GM23338 (cell line): ENCODE results near the gene PACS2. TPM values are rescaled to one million over a fixed set of nuclear protein-coding genes. Genes with fewer than 3 reads are reported as not detected.

ENCODE experiments used
- ATAC-seq: fragments of 200-7000 bp; cut with Tn5 transposase; 3 replicates; pipeline ENCODE4 v1.9.1; 2020
- DNase-seq: peaks from one replicate; pipeline ENCODE4 v3.0.0-alpha.2; 2015; ENCODE audit warnings: low spot score
- H2AFZ ChIP-seq: fragments of 200-600 bp; sonication (generic); 2 replicates; pipeline ENCODE4 v1.8.0; 2016; ENCODE audit warnings: antibody characterized with exemption, mild to moderate bottlenecking, moderate library complexity
- H3F3A ChIP-seq: fragments of 200-600 bp; sonication (generic); replicated peaks from 2 replicates; pipeline ENCODE4 v1.8.0; 2017; ENCODE audit warnings: antibody characterized with exemption, mixed run types, low read depth
- H3K27ac ChIP-seq: fragments of 200-600 bp; sonication (generic); 2 replicates; pipeline ENCODE4 v1.6.1; 2016; ENCODE audit warnings: low read depth
- H3K27me3 ChIP-seq: fragments of 200-600 bp; sonication (generic); 2 replicates; pipeline ENCODE4 v1.8.0; 2016; ENCODE audit warnings: mild to moderate bottlenecking, mixed run types, moderate library complexity; ENCODE audit not compliant: insufficient read depth
- H3K36me3 ChIP-seq: fragments of 200-600 bp; sonication (generic); 2 replicates; pipeline ENCODE4 v1.8.0; 2016; ENCODE audit warnings: mild to moderate bottlenecking; ENCODE audit not compliant: insufficient read depth
- H3K4me1 ChIP-seq: fragments of 200-600 bp; sonication (generic); 2 replicates; pipeline ENCODE4 v1.8.0; 2016; ENCODE audit warnings: mild to moderate bottlenecking, moderate library complexity; ENCODE audit not compliant: insufficient read depth
- H3K4me2 ChIP-seq: fragments of 200-600 bp; sonication (generic); 2 replicates; pipeline ENCODE4 v1.7.1; 2017; ENCODE audit warnings: mixed run types
- H3K4me3 ChIP-seq: fragments of 200-600 bp; sonication (generic); 2 replicates; pipeline ENCODE4 v1.6.1; 2016; ENCODE audit warnings: mixed run types
- H3K79me2 ChIP-seq: fragments of 200-600 bp; sonication (generic); replicated peaks from 2 replicates; pipeline ENCODE4 v1.8.0; 2017; ENCODE audit warnings: mild to moderate bottlenecking; ENCODE audit not compliant: insufficient read depth
- H3K9me2 ChIP-seq: fragments of 200-600 bp; sonication (generic); 2 replicates; pipeline ENCODE4 v1.8.0; 2017; ENCODE audit not compliant: insufficient read depth
- H4K20me1 ChIP-seq: fragments of 200-600 bp; sonication (generic); replicated peaks from 2 replicates; pipeline ENCODE4 v1.8.0; 2017; ENCODE audit warnings: mild to moderate bottlenecking; ENCODE audit not compliant: insufficient read depth
- H3K27ac Mint-ChIP-seq: 2 replicates; pipeline ENCODE4 v1.8.0; 2020; ENCODE audit warnings: inconsistent platforms, mild to moderate bottlenecking, moderate library complexity, mixed read lengths
- H3K27me3 Mint-ChIP-seq: 3 replicates; pipeline ENCODE4 v1.8.0; 2022; ENCODE audit warnings: low read depth, mild to moderate bottlenecking, moderate library complexity, mixed read lengths, inconsistent platforms; ENCODE audit not compliant: insufficient read depth, poor library complexity
- H3K36me3 Mint-ChIP-seq: 3 replicates; pipeline ENCODE4 v1.8.0; 2021; ENCODE audit warnings: low read depth, mild to moderate bottlenecking, inconsistent platforms, moderate library complexity, mixed read lengths
- H3K4me1 Mint-ChIP-seq: 3 replicates; pipeline ENCODE4 v1.8.0; 2020; ENCODE audit warnings: mild to moderate bottlenecking, inconsistent platforms, mixed read lengths
- H3K4me3 Mint-ChIP-seq: 3 replicates; pipeline ENCODE4 v1.8.0; 2021; ENCODE audit warnings: moderate library complexity, mild to moderate bottlenecking, inconsistent platforms, mixed read lengths
- H3K9me3 Mint-ChIP-seq: 3 replicates; pipeline ENCODE4 v1.8.0; 2020; ENCODE audit warnings: moderate library complexity, mild to moderate bottlenecking, inconsistent platforms, mixed read lengths
- CREB1 ChIP-seq: fragments of 250-450 bp; sonication (Bioruptor Pico); IDR thresholded peaks from 2 replicates; pipeline ENCODE4 v1.5.0; 2020; ENCODE audit warnings: low read depth, mild to moderate bottlenecking, moderate library complexity
- CTCF ChIP-seq, 2 experiments: fragments of 200-600 bp in 1 of 2; sonication (generic) in 1 of 2; conservative IDR thresholded peaks; 2 replicates each; pipeline versions ENCODE4 v1.5.1 to v1.6.1; 2016 to 2017; ENCODE audit warnings: antibody characterized with exemption in 2 of 2, low read depth in 2 of 2, mild to moderate bottlenecking in 2 of 2, moderate library complexity in 1 of 2
- EZH2 ChIP-seq: fragments of 200-600 bp; sonication (generic); IDR thresholded peaks from one replicate; pipeline ENCODE4 v1.8.0; 2017; ENCODE audit warnings: antibody characterized with exemption, mild to moderate bottlenecking, low read depth; ENCODE audit not compliant: unreplicated experiment
- EZH2phosphoT487 ChIP-seq: fragments of 200-600 bp; sonication (generic); IDR thresholded peaks from one replicate; pipeline ENCODE4 v1.8.1; 2018; ENCODE audit warnings: antibody characterized with exemption; ENCODE audit not compliant: unreplicated experiment
- JUNB ChIP-seq: IDR thresholded peaks from one replicate; pipeline ENCODE4 v1.6.1; 2016; ENCODE audit warnings: antibody characterized with exemption; ENCODE audit not compliant: unreplicated experiment
- NANOG ChIP-seq: IDR thresholded peaks from 2 replicates; pipeline ENCODE4 v1.6.1; 2016; ENCODE audit warnings: antibody characterized with exemption, borderline replicate concordance
- POLR2AphosphoS5 ChIP-seq: IDR thresholded peaks from 2 replicates; pipeline ENCODE4 v1.6.1; 2016; ENCODE audit warnings: antibody characterized with exemption, low read depth
- ZNF114 ChIP-seq: fragments of 250-450 bp; sonication (Bioruptor Pico); IDR thresholded peaks from 2 replicates; pipeline ENCODE4 v1.5.0; 2020; ENCODE audit warnings: mild to moderate bottlenecking, moderate library complexity
- ZNF331 ChIP-seq: fragments of 250-450 bp; sonication (Bioruptor Pico); IDR thresholded peaks from 2 replicates; pipeline ENCODE4 v1.5.0; 2020; ENCODE audit warnings: low read depth, mild to moderate bottlenecking, moderate library complexity
- polyA plus RNA-seq: library from polyadenylated mRNA; unstranded; fragments of >200 nt; fragmentation: Nextera tagmentation; extraction: Ambion mirVana; gene quantifications from 2 replicates; pipeline ENCODE4 v1.2.1, GENCODE V29; 2016
- total RNA-seq: library from RNA; depleted of rRNA; stranded (reverse); fragments of >200 nt; shearing (Covaris generic); gene quantifications from 2 replicates; pipeline ENCODE4 v1.2.3, GENCODE V29; 2014
- TF ChIP-seq, protein P1 (sequence below): fragments of 250-450 bp; sonication (Bioruptor Pico); IDR thresholded peaks from 2 replicates; pipeline ENCODE4 v1.5.0; 2020; ENCODE audit warnings: mild to moderate bottlenecking, moderate library complexity

The PACS2 gene
- total and polyA plus RNA-seq, 2 experiments from 2014 or later = 22.5 to 79.0 TPM

- Histone ChIP-seq H3K27me3 (no peaks in the 10 kb centered on the region), H3K4me2 (no peak overlapping the region), H3F3A (no peaks in the 10 kb centered on the region), H3K27ac (no peak overlapping the region), H2AFZ (no peak overlapping the region), H4K20me1 (peaks cover 16% of the 10 kb centered on the region), H3K79me2 (peaks cover 27% of the 10 kb centered on the region), H3K4me3 (no peak overlapping the region), H3K36me3 (no peaks in the 10 kb centered on the region), H3K9me2 (no peaks in the 10 kb centered on the region), H3K4me1 (peaks cover 3% of the 10 kb centered on the region; the same call in 1 of the 2 replicates)
- H3K4me1 Mint-ChIP-seq = peaks cover 20% of the 10 kb centered on the region
- no peak overlapping the region for H3K4me3 Mint-ChIP-seq
- no peaks in the 10 kb centered on the region for H3K9me3 Mint-ChIP-seq
- no peaks in the 10 kb centered on the region for H3K36me3 Mint-ChIP-seq
- no peak for DNase-seq
- TF ChIP-seq NANOG (no peak), ZNF114 (CRISPR knock-in tag) (no peak), EZH2 (no peak), JUNB (no peak), CTCF (conservative IDR thresholded peaks at IDR 0.05; ENCODE audit: low read depth in 2 of 2) (no peak)
- peaks cover 9% of the 10 kb centered on the region for H3K27me3 Mint-ChIP-seq
- ATAC-seq = no peak
- no peak overlapping the region for H3K27ac Mint-ChIP-seq
These were observed 34.7 kb upstream of the PACS2 start for GRCh38 chr14:105279642-105280361.

DNA sequence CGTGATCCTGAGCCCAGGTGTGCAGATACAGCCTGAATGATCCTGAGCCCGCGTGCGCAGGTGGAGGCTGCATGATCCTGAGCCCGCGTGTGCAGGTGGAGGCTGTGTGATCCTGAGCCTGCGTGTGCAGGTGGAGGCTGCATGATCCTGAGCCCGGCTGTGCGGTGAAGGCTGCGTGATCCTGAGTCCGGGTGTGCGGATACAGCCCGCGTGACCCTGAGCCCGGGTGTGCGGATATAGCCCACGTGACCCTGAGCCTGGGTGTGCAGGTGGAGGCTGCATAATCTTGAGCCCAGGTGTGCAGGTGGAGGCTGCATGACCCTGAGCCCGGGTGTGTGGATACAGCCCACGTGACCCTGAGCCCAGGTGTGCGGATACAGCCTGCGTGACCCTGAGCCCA lies 34.0 kb upstream of the PACS2 start:
- Mint-ChIP-seq H3K9me3 (no peaks in the 10 kb centered on the region), H3K27ac (no peak overlapping the region), H3K4me1 (peaks cover 19% of the 10 kb centered on the region), H3K4me3 (no peak overlapping the region), H3K27me3 (peaks cover 8% of the 10 kb centered on the region), H3K36me3 (no peaks in the 10 kb centered on the region)
- DNase-seq = no peak
- Histone ChIP-seq H3K4me2 (no peak overlapping the region), H3K27me3 (no peaks in the 10 kb centered on the region), H3K27ac (no peak overlapping the region), H3K79me2 (peaks cover 35% of the 10 kb centered on the region), H3F3A (no peaks in the 10 kb centered on the region), H3K9me2 (no peaks in the 10 kb centered on the region), H4K20me1 (peaks cover 16% of the 10 kb centered on the region), H3K36me3 (no peaks in the 10 kb centered on the region), H3K4me3 (no peak overlapping the region), H3K4me1 (peaks cover 3% of the 10 kb centered on the region; the same call in 1 of the 2 replicates), H2AFZ (no peak overlapping the region)
- ATAC-seq = no peak
- no peak for TF ChIP-seq CREB1 (CRISPR knock-in tag)
- TF ChIP-seq ZNF331 = no peak
- no peak for TF ChIP-seq EZH2phosphoT487
- TF ChIP-seq ZNF114 (CRISPR knock-in tag) = no peak
- TF ChIP-seq, protein P1, sequence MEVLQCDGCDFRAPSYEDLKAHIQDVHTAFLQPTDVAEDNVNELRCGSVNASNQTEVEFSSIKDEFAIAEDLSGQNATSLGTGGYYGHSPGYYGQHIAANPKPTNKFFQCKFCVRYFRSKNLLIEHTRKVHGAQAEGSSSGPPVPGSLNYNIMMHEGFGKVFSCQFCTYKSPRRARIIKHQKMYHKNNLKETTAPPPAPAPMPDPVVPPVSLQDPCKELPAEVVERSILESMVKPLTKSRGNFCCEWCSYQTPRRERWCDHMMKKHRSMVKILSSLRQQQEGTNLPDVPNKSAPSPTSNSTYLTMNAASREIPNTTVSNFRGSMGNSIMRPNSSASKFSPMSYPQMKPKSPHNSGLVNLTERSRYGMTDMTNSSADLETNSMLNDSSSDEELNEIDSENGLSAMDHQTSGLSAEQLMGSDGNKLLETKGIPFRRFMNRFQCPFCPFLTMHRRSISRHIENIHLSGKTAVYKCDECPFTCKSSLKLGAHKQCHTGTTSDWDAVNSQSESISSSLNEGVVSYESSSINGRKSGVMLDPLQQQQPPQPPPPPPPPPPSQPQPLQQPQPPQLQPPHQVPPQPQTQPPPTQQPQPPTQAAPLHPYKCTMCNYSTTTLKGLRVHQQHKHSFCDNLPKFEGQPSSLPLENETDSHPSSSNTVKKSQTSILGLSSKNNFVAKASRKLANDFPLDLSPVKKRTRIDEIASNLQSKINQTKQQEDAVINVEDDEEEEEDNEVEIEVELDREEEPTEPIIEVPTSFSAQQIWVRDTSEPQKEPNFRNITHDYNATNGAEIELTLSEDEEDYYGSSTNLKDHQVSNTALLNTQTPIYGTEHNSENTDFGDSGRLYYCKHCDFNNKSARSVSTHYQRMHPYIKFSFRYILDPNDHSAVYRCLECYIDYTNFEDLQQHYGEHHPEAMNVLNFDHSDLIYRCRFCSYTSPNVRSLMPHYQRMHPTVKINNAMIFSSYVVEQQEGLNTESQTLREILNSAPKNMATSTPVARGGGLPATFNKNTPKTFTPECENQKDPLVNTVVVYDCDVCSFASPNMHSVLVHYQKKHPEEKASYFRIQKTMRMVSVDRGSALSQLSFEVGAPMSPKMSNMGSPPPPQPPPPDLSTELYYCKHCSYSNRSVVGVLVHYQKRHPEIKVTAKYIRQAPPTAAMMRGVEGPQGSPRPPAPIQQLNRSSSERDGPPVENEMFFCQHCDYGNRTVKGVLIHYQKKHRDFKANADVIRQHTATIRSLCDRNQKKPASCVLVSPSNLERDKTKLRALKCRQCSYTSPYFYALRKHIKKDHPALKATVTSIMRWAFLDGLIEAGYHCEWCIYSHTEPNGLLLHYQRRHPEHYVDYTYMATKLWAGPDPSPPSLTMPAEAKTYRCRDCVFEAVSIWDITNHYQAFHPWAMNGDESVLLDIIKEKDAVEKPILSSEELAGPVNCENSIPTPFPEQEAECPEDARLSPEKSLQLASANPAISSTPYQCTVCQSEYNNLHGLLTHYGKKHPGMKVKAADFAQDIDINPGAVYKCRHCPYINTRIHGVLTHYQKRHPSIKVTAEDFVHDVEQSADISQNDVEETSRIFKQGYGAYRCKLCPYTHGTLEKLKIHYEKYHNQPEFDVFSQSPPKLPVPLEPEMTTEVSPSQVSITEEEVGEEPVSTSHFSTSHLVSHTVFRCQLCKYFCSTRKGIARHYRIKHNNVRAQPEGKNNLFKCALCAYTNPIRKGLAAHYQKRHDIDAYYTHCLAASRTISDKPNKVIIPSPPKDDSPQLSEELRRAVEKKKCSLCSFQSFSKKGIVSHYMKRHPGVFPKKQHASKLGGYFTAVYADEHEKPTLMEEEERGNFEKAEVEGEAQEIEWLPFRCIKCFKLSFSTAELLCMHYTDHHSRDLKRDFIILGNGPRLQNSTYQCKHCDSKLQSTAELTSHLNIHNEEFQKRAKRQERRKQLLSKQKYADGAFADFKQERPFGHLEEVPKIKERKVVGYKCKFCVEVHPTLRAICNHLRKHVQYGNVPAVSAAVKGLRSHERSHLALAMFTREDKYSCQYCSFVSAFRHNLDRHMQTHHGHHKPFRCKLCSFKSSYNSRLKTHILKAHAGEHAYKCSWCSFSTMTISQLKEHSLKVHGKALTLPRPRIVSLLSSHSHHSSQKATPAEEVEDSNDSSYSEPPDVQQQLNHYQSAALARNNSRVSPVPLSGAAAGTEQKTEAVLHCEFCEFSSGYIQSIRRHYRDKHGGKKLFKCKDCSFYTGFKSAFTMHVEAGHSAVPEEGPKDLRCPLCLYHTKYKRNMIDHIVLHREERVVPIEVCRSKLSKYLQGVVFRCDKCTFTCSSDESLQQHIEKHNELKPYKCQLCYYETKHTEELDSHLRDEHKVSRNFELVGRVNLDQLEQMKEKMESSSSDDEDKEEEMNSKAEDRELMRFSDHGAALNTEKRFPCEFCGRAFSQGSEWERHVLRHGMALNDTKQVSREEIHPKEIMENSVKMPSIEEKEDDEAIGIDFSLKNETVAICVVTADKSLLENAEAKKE (CRISPR knock-in tag) = no peak
- no peak for TF ChIP-seq EZH2
- TF ChIP-seq CTCF (conservative IDR thresholded peaks at IDR 0.05; ENCODE audit: low read depth in 2 of 2) = no peak
- no peak for TF ChIP-seq POLR2AphosphoS5
- no peak for TF ChIP-seq NANOG
- TF ChIP-seq JUNB = no peak
